Activated B cell treated with CpG ODN at 0.5 μM for 24 hours (primary cell): Measurements from ENCODE around the gene GOLIM4. TPM values are rescaled to one million over a fixed set of nuclear protein-coding genes. Genes with fewer than 3 reads are reported as not detected.

Experiments used
- ATAC-seq: fragments of 200-7000 bp; cut with Tn5 transposase; one replicate; pipeline ENCODE4 v1.10.0; 2021; ENCODE audit warnings: low read depth, mild to moderate bottlenecking, moderate library complexity
- CTCF ChIA-PET: fragments of 350-600 bp; sonication (Branson Sonifier 250); formaldehyde crosslinking; loops from one replicate; lab custom pipeline; 2021; ENCODE audit warnings: antibody characterized with exemption; lab: Charles Lee
- POLR2A ChIA-PET: fragments of 350-600 bp; sonication (Branson Sonifier 250); formaldehyde crosslinking; loops from one replicate; lab custom pipeline; 2021; ENCODE audit warnings: antibody characterized with exemption; lab: Charles Lee
- DNase-seq: peaks from one replicate; pipeline ENCODE4 v3.0.0; 2022
- H3K27ac Mint-ChIP-seq: one replicate; pipeline ENCODE4 v1.8.0; 2020; ENCODE audit warnings: mixed read lengths
- H3K27me3 Mint-ChIP-seq: one replicate; pipeline ENCODE4 v1.8.0; 2021; ENCODE audit warnings: mixed read lengths
- H3K36me3 Mint-ChIP-seq: one replicate; pipeline ENCODE4 v1.8.0; 2021; ENCODE audit warnings: low read depth, mixed read lengths
- H3K4me1 Mint-ChIP-seq: one replicate; pipeline ENCODE4 v1.8.0; 2021; ENCODE audit warnings: mixed read lengths
- H3K4me3 Mint-ChIP-seq: one replicate; pipeline ENCODE4 v1.8.0; 2020; ENCODE audit warnings: mild to moderate bottlenecking, mixed read lengths
- H3K9me3 Mint-ChIP-seq: one replicate; pipeline ENCODE4 v1.8.0; 2020; ENCODE audit warnings: mixed read lengths
- CTCF ChIP-seq: fragments of 200-600 bp; IDR thresholded peaks from one replicate; pipeline ENCODE4 v1.8.0; 2022; ENCODE audit warnings: antibody characterized with exemption, mild to moderate bottlenecking
- intact Hi-C: fragments of 100-400 bp; cut with micrococcal nuclease; formaldehyde crosslinking; loops from one replicate; pipeline ENCODE4 v1.15.1; 2024
- total RNA-seq: library from RNA; stranded (reverse); gene quantifications from 2 replicates; pipeline ENCODE4 v1.2.3, GENCODE V29; 2022

GOLIM4 gene
- total RNA-seq, 1 donor from 2014 or later = 8.5 TPM

- Mint-ChIP-seq H3K4me3 (no peak overlapping the region), H3K27me3 (no peaks in the 10 kb centered on the region), H3K36me3 (peaks cover 42% of the 10 kb centered on the region), H3K27ac (no peak overlapping the region), H3K4me1 (no peaks in the 10 kb centered on the region), H3K9me3 (peaks cover 4% of the 10 kb centered on the region)
- ATAC-seq (no peak), DNase-seq (no peak)
- ChIA-PET POLR2A (no interaction called here), CTCF (no interaction called here)
- intact Hi-C loops = no loop called here
- no peak for TF ChIP-seq CTCF
Measured at GRCh38 chr3:168036619-168037018, 59.1 kb downstream of the GOLIM4 start.

GRCh38 chr3:168034152-168034928 is 61.4 kb downstream of the GOLIM4 start:
- no peak overlapping the region for H3K4me3 Mint-ChIP-seq
- POLR2A ChIA-PET = no interaction called here
- H3K9me3 Mint-ChIP-seq = peaks cover 4% of the 10 kb centered on the region
- DNase-seq (no peak), ATAC-seq (no peak)
- TF ChIP-seq CTCF = no peak
- CTCF ChIA-PET = no interaction called here
- H3K27me3 Mint-ChIP-seq = no peaks in the 10 kb centered on the region
- H3K36me3 Mint-ChIP-seq = peaks cover 45% of the 10 kb centered on the region
- H3K4me1 Mint-ChIP-seq = no peaks in the 10 kb centered on the region
- intact Hi-C loops = no loop called here
- H3K27ac Mint-ChIP-seq = no peak overlapping the region

GRCh38 chr3:168030577-168030976 is 65.1 kb downstream of the GOLIM4 start:
- no peak for DNase-seq
- peaks cover 4% of the 10 kb centered on the region for H3K9me3 Mint-ChIP-seq
- H3K4me3 Mint-ChIP-seq = no peak overlapping the region
- intact Hi-C loops = no loop called here
- H3K27ac Mint-ChIP-seq = no peak overlapping the region
- no peak for ATAC-seq
- H3K4me1 Mint-ChIP-seq = no peaks in the 10 kb centered on the region
- ChIA-PET CTCF (no interaction called here), POLR2A (no interaction called here)
- no peaks in the 10 kb centered on the region for H3K27me3 Mint-ChIP-seq
- no peak for TF ChIP-seq CTCF
- H3K36me3 Mint-ChIP-seq = peaks cover 60% of the 10 kb centered on the region

- H3K4me3 Mint-ChIP-seq = no peak overlapping the region
- TF ChIP-seq CTCF = no peak
- no peaks in the 10 kb centered on the region for H3K27me3 Mint-ChIP-seq
- peaks cover 5% of the 10 kb centered on the region for H3K4me1 Mint-ChIP-seq
- intact Hi-C loops = no loop called here
- H3K36me3 Mint-ChIP-seq = peaks cover 60% of the 10 kb centered on the region
- ATAC-seq (no peak), DNase-seq (no peak)
- no peak overlapping the region for H3K27ac Mint-ChIP-seq
- no peaks in the 10 kb centered on the region for H3K9me3 Mint-ChIP-seq
- CTCF ChIA-PET = interaction anchor here (1.3 kb wide), 1 partner anchor 11 kb away, joined by 3 read pairs; no protein-coding TSS in a partner anchor
- POLR2A ChIA-PET = no interaction called here
Measured at GRCh38 chr3:168029705-168030104, 66.0 kb downstream of the GOLIM4 start.

- H3K27ac Mint-ChIP-seq = no peak overlapping the region
- H3K27me3 Mint-ChIP-seq = no peaks in the 10 kb centered on the region
- CTCF ChIA-PET = interaction anchor here (1.3 kb wide), 1 partner anchor 71 kb away, joined by 3 read pairs; no protein-coding TSS in a partner anchor
- H3K9me3 Mint-ChIP-seq = no peaks in the 10 kb centered on the region
- intact Hi-C loops = no loop called here
- H3K4me3 Mint-ChIP-seq = no peak overlapping the region
- no peak for ATAC-seq
- peaks cover 70% of the 10 kb centered on the region for H3K36me3 Mint-ChIP-seq
- H3K4me1 Mint-ChIP-seq = peaks cover 5% of the 10 kb centered on the region
- POLR2A ChIA-PET = no interaction called here
- no peak for DNase-seq
- TF ChIP-seq CTCF = no peak
Measured at GRCh38 chr3:168028086-168028485, 67.6 kb downstream of the GOLIM4 start.
